ENCODE data around the gene TCF7L2.

Gene TCF7L2

GRCh38 chr10:113132591-113133121 is 182.6 kb downstream of the TCF7L2 start:
- Mint-ChIP-seq H3K36me3 (ENCODE audit: low read depth) (peaks cover 20% of the 10 kb centered on the region), H3K9me3 (no peaks in the 10 kb centered on the region), H3K4me1 (peaks cover 55% of the 10 kb centered on the region), H3K27ac (peak overlapping the region; percentile 56 to 76 (median 57)), H3K27me3 (ENCODE audit: low read depth) (peaks cover under 1% of the 10 kb centered on the region), H3K4me3 (peak overlapping the region in 2 of 3 experiments; percentile 36 to 56)
- TF ChIP-seq CTCF (IDR thresholded peaks at IDR 0.05; ENCODE audit: unreplicated experiment in 3 of 3): no peak

- Mint-ChIP-seq H3K4me1 (peaks cover 46% of the 10 kb centered on the region), H3K9me3 (no peaks in the 10 kb centered on the region), H3K27ac (peak overlapping the region; percentile 56 to 76 (median 57)), H3K27me3 (ENCODE audit: low read depth) (no peaks in the 10 kb centered on the region), H3K36me3 (ENCODE audit: low read depth) (peaks cover 20% of the 10 kb centered on the region), H3K4me3 (no peak overlapping the region)
- TF ChIP-seq CTCF (IDR thresholded peaks at IDR 0.05; ENCODE audit: unreplicated experiment in 3 of 3): no peak
Observed at GRCh38 chr10:113133497-113134115, 183.6 kb downstream of the TCF7L2 start.

GRCh38 chr10:113135025-113135424 is 185.0 kb downstream of the TCF7L2 start:
- TF ChIP-seq CTCF (IDR thresholded peaks at IDR 0.05; ENCODE audit: unreplicated experiment in 3 of 3): no peak
- Mint-ChIP-seq H3K4me3 (no peak overlapping the region), H3K4me1 (peaks cover 37% of the 10 kb centered on the region), H3K9me3 (no peaks in the 10 kb centered on the region), H3K36me3 (ENCODE audit: low read depth) (peaks cover 20% of the 10 kb centered on the region), H3K27me3 (ENCODE audit: low read depth) (no peaks in the 10 kb centered on the region), H3K27ac (no peak overlapping the region)

GRCh38 chr10:113137941-113138685 is 188.1 kb downstream of the TCF7L2 start:
- Mint-ChIP-seq H3K27me3 (ENCODE audit: low read depth) (no peaks in the 10 kb centered on the region), H3K4me3 (no peak overlapping the region), H3K27ac (no peak overlapping the region), H3K36me3 (ENCODE audit: low read depth) (peaks cover 38% of the 10 kb centered on the region), H3K4me1 (peaks cover 23% of the 10 kb centered on the region), H3K9me3 (no peaks in the 10 kb centered on the region)
- no peak for TF ChIP-seq CTCF (IDR thresholded peaks at IDR 0.05; ENCODE audit: unreplicated experiment in 3 of 3)

- no peaks in the 10 kb centered on the region for H3K27me3 Mint-ChIP-seq (ENCODE audit: low read depth)
- no peak overlapping the region for H3K4me3 Mint-ChIP-seq
- no peaks in the 10 kb centered on the region for H3K9me3 Mint-ChIP-seq
- peaks cover 14% of the 10 kb centered on the region for H3K4me1 Mint-ChIP-seq
- peaks cover 45% of the 10 kb centered on the region for H3K36me3 Mint-ChIP-seq (ENCODE audit: low read depth)
- no peak for TF ChIP-seq CTCF (IDR thresholded peaks at IDR 0.05; ENCODE audit: unreplicated experiment in 3 of 3)
- H3K27ac Mint-ChIP-seq: peak overlapping the region in 1 of 3 experiments; percentile 22
Observed at GRCh38 chr10:113138937-113139585, 189.0 kb downstream of the TCF7L2 start.

Data from nephron (organoid).